ENCODE results near the gene CMTR1.

The CMTR1 gene

DNA sequence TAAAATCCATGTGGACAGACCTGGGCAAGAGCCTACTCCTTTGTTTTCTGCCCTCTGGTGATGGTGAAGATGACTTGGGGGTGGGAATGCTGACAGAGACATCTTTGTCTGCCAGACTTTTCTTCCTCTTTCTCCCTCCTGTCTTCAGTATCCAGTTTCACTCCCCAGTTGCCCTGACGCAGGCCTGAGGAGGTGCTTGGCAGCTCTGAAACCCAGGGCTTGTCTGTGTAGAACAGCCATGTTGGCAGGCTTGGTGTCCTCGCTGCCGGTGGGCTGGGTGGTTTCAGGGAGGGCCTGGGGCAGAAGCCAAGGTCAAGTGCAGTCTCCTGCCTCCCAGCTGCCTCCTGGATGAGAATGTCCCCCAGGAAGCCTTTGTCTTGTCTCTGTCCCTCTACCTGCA lies 44.2 kb downstream of the CMTR1 start:
- Histone ChIP-seq H3K4me3 (ENCODE audit: insufficient read depth, low read depth, low read length) (no peak overlapping the region), H3K36me3 (ENCODE audit: control insufficient read depth, insufficient read depth, low read length) (peaks cover 56% of the 10 kb centered on the region), H3K4me1 (ENCODE audit: control insufficient read depth, insufficient read depth, low read length) (peaks cover 21% of the 10 kb centered on the region), H3K9me3 (ENCODE audit: control insufficient read depth, low read length) (no peaks in the 10 kb centered on the region), H3K27ac (ENCODE audit: insufficient read depth, low read depth, low read length, poor library complexity, severe bottlenecking) (no peak overlapping the region), H3K27me3 (ENCODE audit: control insufficient read depth, insufficient read depth, low read length, poor library complexity, severe bottlenecking) (no peaks in the 10 kb centered on the region)
- 91 to 95% methylated on average over 3 of the region's 3 CpGs for WGBS, 2 experiments

DNA sequence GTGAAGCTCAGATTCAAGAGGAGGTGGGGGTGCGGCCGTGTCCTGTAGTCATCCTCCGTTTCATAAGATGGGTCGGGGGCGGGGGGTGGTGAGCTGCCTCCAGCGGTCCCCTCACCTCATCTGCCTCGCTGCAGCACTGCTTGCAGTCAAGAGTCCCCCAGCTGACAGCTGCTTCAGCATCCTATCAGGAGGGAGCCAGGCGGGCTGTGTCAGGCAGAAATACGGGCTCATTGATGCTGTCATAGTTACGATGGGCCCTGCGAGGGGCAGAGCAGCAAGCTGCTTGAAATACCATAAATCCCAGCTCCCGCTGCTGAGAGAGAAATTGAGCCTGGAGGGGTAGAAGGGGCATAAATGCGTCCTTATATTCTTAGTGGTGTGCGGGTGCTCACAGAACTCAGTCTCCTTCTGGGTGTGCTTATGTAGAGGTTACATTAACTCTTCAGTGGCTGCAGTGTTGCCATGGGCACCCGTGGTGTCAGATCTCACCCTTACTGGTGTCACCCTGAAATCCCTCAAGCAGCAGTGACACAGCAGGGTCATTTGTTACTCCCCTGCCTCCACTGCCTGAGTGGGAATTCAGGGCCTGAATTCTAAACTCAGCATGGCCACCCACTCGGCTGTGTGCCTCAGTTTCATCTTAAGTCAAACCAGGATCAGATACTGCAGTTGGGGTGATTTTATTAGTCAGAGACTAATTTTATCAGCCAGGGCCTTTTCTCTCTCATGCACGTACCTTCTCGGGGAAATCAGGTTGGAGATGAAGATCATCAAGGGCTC lies 44.8 kb downstream of the CMTR1 start:
- 91 to 95% methylated on average over 18 of the region's 18 CpGs for WGBS, 2 experiments
- no peak overlapping the region for H3K4me3 ChIP-seq (ENCODE audit: insufficient read depth, low read depth, low read length)
- H3K9me3 ChIP-seq (ENCODE audit: control insufficient read depth, low read length): no peaks in the 10 kb centered on the region
- peaks cover 27% of the 10 kb centered on the region for H3K4me1 ChIP-seq (ENCODE audit: control insufficient read depth, insufficient read depth, low read length)
- no peak overlapping the region for H3K27ac ChIP-seq (ENCODE audit: insufficient read depth, low read depth, low read length, poor library complexity, severe bottlenecking)
- peaks cover 50% of the 10 kb centered on the region for H3K36me3 ChIP-seq (ENCODE audit: control insufficient read depth, insufficient read depth, low read length)
- no peaks in the 10 kb centered on the region for H3K27me3 ChIP-seq (ENCODE audit: control insufficient read depth, insufficient read depth, low read length, poor library complexity, severe bottlenecking)

DNA sequence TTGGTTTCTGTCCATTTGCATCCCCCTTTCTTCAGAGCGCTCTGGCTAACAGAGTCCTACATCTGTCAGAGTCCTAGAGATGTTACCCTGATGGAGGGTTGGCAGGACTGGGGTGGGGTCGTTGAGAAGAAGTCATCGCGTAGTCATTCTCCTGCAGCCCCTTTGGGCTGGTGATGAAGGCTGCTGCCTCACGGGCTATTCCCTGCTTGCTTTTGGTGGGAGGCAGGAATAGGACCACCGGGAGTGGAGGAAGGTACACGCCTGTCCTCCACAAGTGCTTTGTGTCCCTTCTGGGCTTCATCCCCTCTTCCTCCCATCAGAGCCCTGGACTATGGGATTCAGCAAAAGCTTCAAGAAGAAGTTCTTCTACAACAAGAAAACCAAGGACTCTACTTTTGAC lies 45.8 kb downstream of the CMTR1 start:
- Histone ChIP-seq H3K9me3 (ENCODE audit: control insufficient read depth, low read length) (no peaks in the 10 kb centered on the region), H3K4me3 (ENCODE audit: insufficient read depth, low read depth, low read length) (no peak overlapping the region), H3K27ac (ENCODE audit: insufficient read depth, low read depth, low read length, poor library complexity, severe bottlenecking) (no peak overlapping the region), H3K4me1 (ENCODE audit: control insufficient read depth, insufficient read depth, low read length) (peaks cover 28% of the 10 kb centered on the region), H3K36me3 (ENCODE audit: control insufficient read depth, insufficient read depth, low read length) (peaks cover 42% of the 10 kb centered on the region), H3K27me3 (ENCODE audit: control insufficient read depth, insufficient read depth, low read length, poor library complexity, severe bottlenecking) (no peaks in the 10 kb centered on the region)
- WGBS, 2 experiments: 95 to 96% methylated on average over 7 of the region's 7 CpGs

DNA sequence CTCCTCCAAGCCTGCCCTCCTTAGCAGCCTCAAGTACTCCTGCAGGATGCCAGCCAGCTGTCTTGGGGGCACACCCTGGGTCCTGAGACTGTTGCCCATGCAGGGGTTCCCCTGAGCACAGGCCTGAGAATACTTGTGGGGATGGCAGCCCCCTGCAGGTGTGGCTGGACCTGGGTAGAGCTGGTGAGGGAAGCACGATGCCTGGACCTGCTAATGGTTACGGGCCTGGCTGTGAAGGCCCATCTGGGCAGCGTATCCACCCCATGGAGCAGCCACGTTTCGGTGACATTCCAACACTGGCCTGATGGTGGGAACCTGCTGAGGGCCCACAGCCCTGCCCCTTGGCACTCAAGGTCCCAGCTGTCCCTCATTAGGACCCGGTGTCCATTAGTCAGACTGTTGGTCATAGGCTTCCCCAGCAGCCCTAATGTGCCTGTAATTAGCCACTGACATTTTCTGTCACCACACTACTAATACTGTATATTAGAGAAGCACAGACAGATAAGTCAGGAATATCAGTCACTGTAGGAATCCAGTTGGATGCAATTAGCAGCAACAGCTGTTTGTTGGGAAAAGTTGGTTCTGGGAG lies 46.3 kb downstream of the CMTR1 start:
- 93 to 96% methylated on average over 6 of the region's 6 CpGs for WGBS, 2 experiments
- H3K27me3 ChIP-seq (ENCODE audit: control insufficient read depth, insufficient read depth, low read length, poor library complexity, severe bottlenecking): no peaks in the 10 kb centered on the region
- H3K4me1 ChIP-seq (ENCODE audit: control insufficient read depth, insufficient read depth, low read length): peaks cover 28% of the 10 kb centered on the region
- H3K27ac ChIP-seq (ENCODE audit: insufficient read depth, low read depth, low read length, poor library complexity, severe bottlenecking): no peak overlapping the region
- H3K36me3 ChIP-seq (ENCODE audit: control insufficient read depth, insufficient read depth, low read length): peaks cover 38% of the 10 kb centered on the region
- no peak overlapping the region for H3K4me3 ChIP-seq (ENCODE audit: insufficient read depth, low read depth, low read length)
- no peaks in the 10 kb centered on the region for H3K9me3 ChIP-seq (ENCODE audit: control insufficient read depth, low read length)

DNA sequence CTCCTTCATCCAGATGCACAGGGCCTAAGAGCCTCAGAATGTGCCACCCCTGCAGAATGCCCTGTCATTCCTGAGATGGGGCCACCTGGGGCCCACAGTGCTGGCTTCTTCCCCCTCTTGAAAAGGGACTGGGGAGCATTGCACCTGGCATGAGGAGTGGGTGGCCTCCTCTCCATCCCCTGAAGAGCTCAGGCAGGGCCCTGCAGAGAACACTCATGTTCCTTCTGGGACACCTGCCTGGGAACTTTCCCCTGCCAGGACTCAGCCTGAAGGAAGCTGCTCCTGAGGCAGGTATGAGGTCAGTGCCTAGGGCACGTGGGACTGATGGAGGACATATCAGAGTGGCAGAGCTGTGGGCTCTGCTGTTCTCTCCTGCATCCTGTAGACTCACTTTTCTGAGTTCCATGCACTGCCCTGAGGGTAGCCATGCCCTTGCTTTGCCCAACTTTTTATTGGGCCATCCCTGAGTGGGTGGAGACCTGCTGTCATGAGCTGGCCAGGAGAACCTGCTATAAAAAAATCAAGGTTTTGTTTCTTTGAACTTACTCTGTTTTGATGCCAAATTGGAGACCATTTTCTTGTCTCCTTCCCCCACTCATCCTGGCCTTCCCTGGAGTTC lies 47.2 kb downstream of the CMTR1 start:
- H3K4me3 ChIP-seq (ENCODE audit: insufficient read depth, low read depth, low read length): no peak overlapping the region
- no peak overlapping the region for H3K27ac ChIP-seq (ENCODE audit: insufficient read depth, low read depth, low read length, poor library complexity, severe bottlenecking)
- H3K9me3 ChIP-seq (ENCODE audit: control insufficient read depth, low read length): no peaks in the 10 kb centered on the region
- peaks cover 37% of the 10 kb centered on the region for H3K4me1 ChIP-seq (ENCODE audit: control insufficient read depth, insufficient read depth, low read length)
- no peaks in the 10 kb centered on the region for H3K27me3 ChIP-seq (ENCODE audit: control insufficient read depth, insufficient read depth, low read length, poor library complexity, severe bottlenecking)
- peaks cover 31% of the 10 kb centered on the region for H3K36me3 ChIP-seq (ENCODE audit: control insufficient read depth, insufficient read depth, low read length)
- WGBS, 2 experiments: 93 to 96% methylated on average over 1 of the region's 1 CpG

DNA sequence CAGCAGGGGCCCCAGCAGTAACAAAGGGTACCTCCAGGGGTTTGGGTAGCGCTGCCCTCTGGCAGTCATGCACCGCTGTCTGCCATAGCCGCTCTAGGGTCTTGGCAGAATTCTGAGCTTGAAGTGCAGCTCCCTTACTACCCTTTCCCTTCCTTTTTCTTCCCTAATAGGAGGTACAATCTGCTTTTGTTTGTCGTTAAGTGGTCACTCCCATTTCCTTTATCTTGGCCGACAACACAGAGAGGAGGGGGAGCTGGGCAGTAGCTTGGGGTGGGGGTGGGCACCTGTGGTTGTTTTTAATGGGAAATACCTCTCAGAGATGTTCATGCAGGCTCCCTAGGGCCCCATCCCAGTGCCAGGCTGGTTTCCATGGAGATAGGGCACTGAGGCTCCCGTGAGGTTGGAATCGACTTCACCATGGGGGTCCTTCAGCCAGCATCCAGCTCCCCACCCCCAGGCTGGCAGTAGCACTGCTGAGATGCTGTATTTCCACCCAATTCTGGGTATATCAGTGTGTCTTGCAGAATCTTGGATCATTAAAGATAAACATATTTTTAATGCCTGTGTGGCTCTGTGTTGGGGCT lies 48.0 kb downstream of the CMTR1 start:
- no peaks in the 10 kb centered on the region for H3K9me3 ChIP-seq (ENCODE audit: control insufficient read depth, low read length)
- H3K36me3 ChIP-seq (ENCODE audit: control insufficient read depth, insufficient read depth, low read length): peaks cover 24% of the 10 kb centered on the region
- no peak overlapping the region for H3K4me3 ChIP-seq (ENCODE audit: insufficient read depth, low read depth, low read length)
- no peaks in the 10 kb centered on the region for H3K27me3 ChIP-seq (ENCODE audit: control insufficient read depth, insufficient read depth, low read length, poor library complexity, severe bottlenecking)
- WGBS, 2 experiments: 19 to 26% methylated on average over 7 of the region's 7 CpGs
- peak overlapping the region; percentile 79 for H3K27ac ChIP-seq (ENCODE audit: insufficient read depth, low read depth, low read length, poor library complexity, severe bottlenecking)
- H3K4me1 ChIP-seq (ENCODE audit: control insufficient read depth, insufficient read depth, low read length): peaks cover 41% of the 10 kb centered on the region

DNA sequence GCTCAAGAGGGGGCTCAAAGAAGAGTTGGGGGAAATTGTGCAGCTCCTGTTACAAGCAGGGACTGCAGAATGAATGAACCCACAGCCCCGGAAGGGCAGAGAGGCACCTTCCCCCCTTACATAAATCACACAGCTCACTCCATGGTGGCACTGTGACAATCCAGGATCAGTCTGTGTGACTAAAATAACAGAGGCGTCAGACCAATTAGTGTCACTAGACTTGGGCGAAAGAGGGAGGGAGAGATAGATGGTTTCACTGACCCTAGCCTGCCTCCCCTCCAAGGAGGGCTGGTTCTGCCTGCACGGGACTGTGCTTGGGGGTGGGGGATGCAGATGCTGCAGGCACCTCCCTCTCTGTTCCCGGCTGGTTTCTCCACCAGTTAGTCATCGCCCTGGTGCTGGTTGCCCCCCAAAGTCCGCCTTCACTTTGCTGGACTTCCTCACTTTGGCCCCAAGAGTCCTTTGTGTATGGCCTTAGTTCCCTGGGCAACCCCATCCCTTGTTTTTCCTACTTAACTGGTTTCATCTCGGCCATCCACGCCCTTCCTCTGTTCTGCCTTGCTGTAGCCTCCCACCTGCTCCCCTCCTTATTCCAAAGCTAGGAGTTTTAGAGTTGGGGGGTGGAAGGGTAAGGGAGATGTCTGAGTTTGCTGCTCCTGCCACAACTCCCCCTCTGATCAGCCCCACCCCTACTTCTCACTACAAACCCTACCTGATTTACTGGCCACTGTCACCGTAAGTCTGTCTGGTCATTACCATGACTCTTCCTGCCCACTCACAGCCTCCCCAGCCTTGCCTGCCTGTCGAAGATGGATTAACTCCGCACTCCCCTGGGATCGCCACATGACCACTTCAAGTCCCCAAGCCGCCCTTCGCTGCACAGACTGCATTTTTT lies 48.9 kb downstream of the CMTR1 start:
- Histone ChIP-seq H3K4me3 (ENCODE audit: insufficient read depth, low read depth, low read length) (no peak overlapping the region), H3K9me3 (ENCODE audit: control insufficient read depth, low read length) (no peaks in the 10 kb centered on the region), H3K27me3 (ENCODE audit: control insufficient read depth, insufficient read depth, low read length, poor library complexity, severe bottlenecking) (no peaks in the 10 kb centered on the region), H3K4me1 (ENCODE audit: control insufficient read depth, insufficient read depth, low read length) (peaks cover 41% of the 10 kb centered on the region), H3K27ac (ENCODE audit: insufficient read depth, low read depth, low read length, poor library complexity, severe bottlenecking) (peak overlapping the region; percentile 79), H3K36me3 (ENCODE audit: control insufficient read depth, insufficient read depth, low read length) (peaks cover 24% of the 10 kb centered on the region)
- 67 to 70% methylated on average over 15 of the region's 15 CpGs for WGBS, 2 experiments

DNA sequence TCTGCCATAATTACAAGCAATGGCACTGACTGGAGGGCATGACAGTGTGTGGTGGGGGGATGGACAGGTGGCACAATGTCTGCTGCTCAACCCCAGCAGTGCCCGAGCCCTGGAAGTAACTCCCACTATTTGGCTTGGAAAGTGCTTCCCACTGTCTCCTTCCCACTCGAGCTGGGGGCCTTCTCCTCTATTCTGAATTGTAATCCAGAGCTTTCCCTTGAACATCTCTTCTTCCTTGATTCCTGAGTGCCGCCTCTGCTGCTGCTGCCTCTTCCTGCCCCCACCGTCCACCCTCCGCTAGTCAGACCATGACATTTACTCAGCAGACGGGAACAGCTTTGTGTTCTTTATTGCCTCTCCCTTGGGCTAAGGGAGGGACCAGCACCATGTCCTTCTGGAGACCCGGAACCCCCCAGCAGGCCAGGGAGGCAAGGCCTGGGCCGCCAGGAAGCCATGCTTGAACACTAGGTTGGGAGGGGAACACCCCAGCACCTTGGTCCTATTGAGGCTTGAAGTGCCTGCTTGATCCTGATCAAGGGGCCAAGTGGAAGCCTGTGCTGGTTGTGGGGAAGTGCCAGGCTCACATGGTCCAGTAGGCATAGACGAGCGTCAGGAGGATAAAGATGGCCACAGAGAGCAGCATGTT lies 49.7 kb downstream of the CMTR1 start:
- peaks cover 46% of the 10 kb centered on the region for H3K4me1 ChIP-seq (ENCODE audit: control insufficient read depth, insufficient read depth, low read length)
- H3K4me3 ChIP-seq (ENCODE audit: insufficient read depth, low read depth, low read length): no peak overlapping the region
- peaks cover 17% of the 10 kb centered on the region for H3K36me3 ChIP-seq (ENCODE audit: control insufficient read depth, insufficient read depth, low read length)
- no peak overlapping the region for H3K27ac ChIP-seq (ENCODE audit: insufficient read depth, low read depth, low read length, poor library complexity, severe bottlenecking)
- WGBS, 2 experiments: 88 to 91% methylated on average over 10 of the region's 10 CpGs
- H3K9me3 ChIP-seq (ENCODE audit: control insufficient read depth, low read length): no peaks in the 10 kb centered on the region
- no peaks in the 10 kb centered on the region for H3K27me3 ChIP-seq (ENCODE audit: control insufficient read depth, insufficient read depth, low read length, poor library complexity, severe bottlenecking)

DNA sequence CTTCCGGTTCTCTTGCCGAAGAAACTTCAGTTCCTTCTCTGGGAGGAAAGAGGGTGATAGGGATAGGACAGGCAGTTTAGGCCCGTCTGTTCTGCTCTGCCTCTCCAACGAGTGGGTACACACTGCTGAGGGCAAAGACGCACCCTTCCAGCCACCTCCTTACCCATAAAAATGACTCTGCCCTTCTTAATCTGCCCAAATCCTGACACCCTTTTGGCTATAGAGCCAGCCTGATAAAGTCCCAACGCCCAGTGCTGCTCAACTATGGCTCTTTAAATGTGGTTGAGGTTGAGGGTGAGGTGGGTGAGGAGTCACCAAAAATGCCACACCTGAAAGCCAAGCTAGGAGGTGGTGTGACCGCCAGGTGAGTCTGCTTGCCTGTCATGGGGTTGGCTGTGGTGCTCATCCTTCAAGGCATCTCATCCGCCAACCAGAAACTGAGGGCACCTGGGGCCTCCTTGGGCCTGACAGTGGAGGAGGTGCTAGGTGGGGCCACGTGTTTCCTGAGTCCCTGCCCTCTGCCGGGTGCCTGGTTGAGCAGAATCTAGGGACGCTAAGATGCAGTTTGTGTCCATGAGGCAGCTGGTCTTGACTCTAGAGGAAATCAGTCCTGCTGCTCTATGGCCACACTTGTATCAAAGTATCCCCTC lies 50.4 kb downstream of the CMTR1 start:
- peaks cover 52% of the 10 kb centered on the region for H3K4me1 ChIP-seq (ENCODE audit: control insufficient read depth, insufficient read depth, low read length)
- no peak overlapping the region for H3K27ac ChIP-seq (ENCODE audit: insufficient read depth, low read depth, low read length, poor library complexity, severe bottlenecking)
- peaks cover 12% of the 10 kb centered on the region for H3K36me3 ChIP-seq (ENCODE audit: control insufficient read depth, insufficient read depth, low read length)
- 94 to 95% methylated on average over 11 of the region's 11 CpGs for WGBS, 2 experiments
- no peak overlapping the region for H3K4me3 ChIP-seq (ENCODE audit: insufficient read depth, low read depth, low read length)
- H3K9me3 ChIP-seq (ENCODE audit: control insufficient read depth, low read length): no peaks in the 10 kb centered on the region
- H3K27me3 ChIP-seq (ENCODE audit: control insufficient read depth, insufficient read depth, low read length, poor library complexity, severe bottlenecking): no peaks in the 10 kb centered on the region
